T-helper 1 cell (primary cell): ENCODE data around the gene ISYNA1.

Source experiments
- DNase-seq, 5 donors: peaks; one replicate each; pipeline ENCODE4 v3.0.0-alpha.2; 2012 to 2020
- total RNA-seq, 4 donors: gene quantifications; one replicate each; lab custom pipeline; 2026; lab: John Stamatoyannopoulos, UW

Gene ISYNA1
- total RNA-seq = 15.2 to 24.9 (median 17.8) reads per million in 4 donors

- peak in 2 of 5 donors; percentile 45 to 54 for DNase-seq
These were observed at the start of gene ISYNA1 for GRCh38 chr19:18437491-18438330. ISYNA1 (minus strand) TSS chr19:18438133; CDS start chr19:18437979, 154 bp downstream.

GRCh38 chr19:18486746-18487145 is 48.8 kb upstream of the ISYNA1 start:
- no peak for DNase-seq

- DNase-seq = no peak
These were observed 47.1 kb upstream of the ISYNA1 start for GRCh38 chr19:18484992-18485391.

- no peak for DNase-seq
These were observed 45.4 kb upstream of the ISYNA1 start for GRCh38 chr19:18483119-18483890.

GRCh38 chr19:18481505-18482222 is 43.7 kb upstream of the ISYNA1 start:
- DNase-seq = no peak

GRCh38 chr19:18480006-18480691 is 42.2 kb upstream of the ISYNA1 start:
- DNase-seq = no peak

GRCh38 chr19:18478545-18479311 is 40.8 kb upstream of the ISYNA1 start:
- peak in 4 of 5 donors; percentile 29 to 84 (median 37) for DNase-seq

GRCh38 chr19:18477974-18478373 is 40.0 kb upstream of the ISYNA1 start:
- DNase-seq = no peak

GRCh38 chr19:18477042-18477779 is 39.3 kb upstream of the ISYNA1 start:
- no peak for DNase-seq

- no peak for DNase-seq
These were observed 38.6 kb upstream of the ISYNA1 start for GRCh38 chr19:18476507-18477041.

- DNase-seq = no peak
These were observed 37.9 kb upstream of the ISYNA1 start for GRCh38 chr19:18475762-18476331.

GRCh38 chr19:18475004-18475453 is 37.1 kb upstream of the ISYNA1 start:
- DNase-seq = peak in 2 of 5 donors; percentile 24 to 62

GRCh38 chr19:18474366-18474887 is 36.5 kb upstream of the ISYNA1 start:
- DNase-seq = no peak

- DNase-seq = no peak
These were observed 35.8 kb upstream of the ISYNA1 start for GRCh38 chr19:18473706-18474087.

- DNase-seq = no peak
These were observed 35.2 kb upstream of the ISYNA1 start for GRCh38 chr19:18473003-18473705.

GRCh38 chr19:18470787-18471186 is 32.9 kb upstream of the ISYNA1 start:
- no peak for DNase-seq

- peak in 4 of 5 donors; percentile 47 to 53 (median 49) for DNase-seq
These were observed 31.3 kb upstream of the ISYNA1 start for GRCh38 chr19:18469069-18469846.

- DNase-seq = no peak
These were observed 30.6 kb upstream of the ISYNA1 start for GRCh38 chr19:18468517-18468916.
